GM21526 (cell line): ENCODE results near the gene TMEM38B.
A peak's percentile ranks its signal among the peaks of the same experiment; 100 is the strongest.
"Not testable (repeated sequence)": the region's sequence is repeated elsewhere in the genome, so short reads cannot be mapped to it uniquely, and the experiment has no call there.

ENCODE experiments used
- ATAC-seq: cut with Tn5 transposase; IDR thresholded peaks from one replicate; pipeline ENCODE4 v1.9.1; 2021; ENCODE audit warnings: moderate library complexity; ENCODE audit not compliant: unreplicated experiment, low FRiP score

The TMEM38B gene

DNA sequence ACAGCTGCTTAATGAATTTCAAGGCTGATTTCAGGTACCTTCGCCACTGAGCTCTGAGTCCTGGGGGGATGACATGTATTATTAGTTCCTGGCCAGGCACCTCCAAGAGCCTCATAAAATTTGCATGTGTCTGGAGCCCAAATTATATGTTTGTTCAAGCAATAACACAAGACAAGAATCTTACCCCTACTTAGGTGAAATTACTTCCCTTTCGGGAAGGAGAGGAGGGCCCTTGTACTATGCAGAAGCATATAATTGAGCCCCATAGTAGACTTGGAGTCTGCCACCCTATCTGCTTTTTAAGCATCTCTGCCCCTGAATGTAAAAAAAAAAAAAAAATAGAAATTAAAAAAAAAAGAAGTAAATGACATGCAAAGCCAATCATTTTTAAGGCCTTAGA, 13.0 kb upstream of the TMEM38B start:
- ATAC-seq: no peak

DNA sequence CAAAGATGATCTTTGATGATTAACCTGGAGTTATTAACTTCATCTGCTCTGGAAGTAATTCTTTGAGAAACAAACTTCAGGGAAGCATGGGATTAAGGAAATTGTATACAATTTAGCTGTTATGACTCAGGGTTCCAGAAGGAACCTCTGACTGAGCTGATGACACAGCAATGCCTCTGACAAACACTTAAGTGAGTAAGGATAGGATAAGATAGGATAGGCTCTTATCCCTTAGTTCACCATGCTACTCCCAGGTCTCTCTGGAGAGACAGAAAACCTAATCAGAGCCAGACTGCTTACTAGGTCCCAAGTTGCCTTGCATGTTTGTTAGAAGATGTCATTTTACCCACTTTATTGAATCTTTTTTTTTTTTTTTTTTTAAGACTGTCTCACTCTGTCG, 12.6 kb upstream of the TMEM38B start:
- no peak for ATAC-seq

DNA sequence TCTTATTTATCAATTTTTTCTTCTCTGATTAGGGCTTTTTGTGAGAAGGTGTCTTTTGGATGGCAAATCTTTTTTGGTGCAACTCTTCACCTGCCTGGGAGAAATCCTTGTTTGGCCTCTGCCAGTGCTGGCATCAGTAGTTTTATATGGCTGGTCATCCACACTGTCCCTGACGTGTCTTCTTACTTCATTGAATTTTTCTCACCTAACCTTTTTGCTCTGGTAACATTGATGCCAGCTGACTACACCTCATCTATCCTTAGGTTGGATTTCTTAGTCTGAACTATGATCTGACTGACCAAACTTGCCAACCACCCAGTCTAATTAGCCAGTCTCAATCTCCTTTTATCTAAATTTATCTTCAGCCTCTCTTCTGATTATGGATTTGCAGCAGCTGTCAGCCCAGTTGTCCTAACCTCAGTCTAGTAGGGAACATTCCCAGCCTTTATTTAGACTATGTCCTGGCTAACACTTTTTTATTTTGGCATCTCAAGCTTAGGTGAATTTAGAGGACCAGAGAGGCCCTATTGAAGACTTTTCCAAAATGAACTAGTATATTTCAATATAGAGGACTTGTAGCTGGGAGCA, 10.6 kb upstream of the TMEM38B start:
- ATAC-seq: no peak

DNA sequence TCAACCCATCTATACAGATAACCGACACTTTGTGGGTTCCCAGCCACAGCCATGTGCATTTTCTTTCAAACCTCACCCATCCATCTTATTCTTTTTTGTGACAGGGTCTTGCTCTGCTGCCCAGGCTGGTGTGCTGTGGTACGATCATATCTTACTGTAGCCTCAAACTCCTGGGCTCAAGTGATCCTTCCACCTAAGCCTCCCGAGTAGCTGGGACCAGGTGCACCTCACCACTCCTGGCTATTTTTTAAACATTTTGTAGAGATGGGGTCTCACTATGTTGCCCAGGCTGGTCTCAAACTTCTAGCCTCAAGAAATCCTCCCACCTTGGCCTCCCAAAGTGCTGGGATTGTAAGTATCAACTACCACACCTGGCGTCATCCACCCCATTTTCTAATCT, 7.4 kb upstream of the TMEM38B start:
- ATAC-seq: no peak

DNA sequence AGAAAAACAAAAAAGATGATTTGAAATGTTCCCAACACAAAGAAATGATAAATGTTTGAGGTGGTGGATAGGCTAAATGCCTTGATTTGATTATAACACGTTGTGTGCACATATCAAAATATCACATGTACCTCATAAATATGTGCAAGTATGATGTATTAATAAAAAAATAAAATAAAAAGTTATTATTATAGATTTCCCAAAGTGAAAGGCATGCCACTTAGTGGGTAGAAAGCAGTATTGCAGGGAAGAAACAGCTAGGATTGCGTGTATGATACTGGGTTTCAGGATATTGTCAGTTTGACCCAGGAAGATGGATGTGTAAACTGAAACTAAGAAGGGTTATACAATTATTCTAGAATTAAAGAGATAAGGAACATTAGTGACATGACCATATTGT, 3.6 kb upstream of the TMEM38B start:
- no peak for ATAC-seq

DNA sequence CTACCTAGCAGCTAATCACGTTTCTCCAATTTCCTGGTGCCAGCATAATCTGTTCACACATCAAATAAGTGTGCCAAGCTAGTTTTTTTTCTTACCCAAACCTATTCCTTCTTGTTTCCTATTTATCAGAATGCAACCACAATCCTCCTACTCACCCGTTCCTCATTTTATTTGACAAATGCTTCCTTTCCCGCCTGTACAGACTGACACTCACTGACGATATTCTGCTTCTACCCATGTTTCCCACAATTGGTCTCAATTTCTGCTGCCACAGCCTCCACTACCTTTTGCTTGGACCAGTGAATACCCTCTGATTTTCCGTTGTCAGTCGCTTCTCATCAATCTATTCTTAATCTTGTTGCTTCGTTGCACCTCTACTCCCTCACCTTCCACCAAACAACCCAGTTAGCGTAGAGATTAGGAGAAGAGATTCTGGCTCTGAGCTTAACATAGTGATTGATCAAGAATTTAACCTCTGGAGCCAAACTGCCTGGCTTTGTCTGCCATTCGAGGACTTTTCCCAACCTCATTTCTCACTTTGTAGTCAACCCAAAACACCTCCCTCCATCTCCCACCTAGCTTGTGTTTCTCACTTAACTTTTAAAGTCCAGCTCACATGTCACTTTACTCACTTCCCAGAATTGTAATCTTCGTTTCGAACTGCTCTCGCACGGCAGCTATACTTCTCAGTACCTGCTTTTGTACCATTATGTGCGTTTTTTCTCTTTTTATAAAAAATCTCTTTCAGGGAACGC, 729 bp upstream of the TMEM38B start:
- ATAC-seq: peak; percentile 39

DNA sequence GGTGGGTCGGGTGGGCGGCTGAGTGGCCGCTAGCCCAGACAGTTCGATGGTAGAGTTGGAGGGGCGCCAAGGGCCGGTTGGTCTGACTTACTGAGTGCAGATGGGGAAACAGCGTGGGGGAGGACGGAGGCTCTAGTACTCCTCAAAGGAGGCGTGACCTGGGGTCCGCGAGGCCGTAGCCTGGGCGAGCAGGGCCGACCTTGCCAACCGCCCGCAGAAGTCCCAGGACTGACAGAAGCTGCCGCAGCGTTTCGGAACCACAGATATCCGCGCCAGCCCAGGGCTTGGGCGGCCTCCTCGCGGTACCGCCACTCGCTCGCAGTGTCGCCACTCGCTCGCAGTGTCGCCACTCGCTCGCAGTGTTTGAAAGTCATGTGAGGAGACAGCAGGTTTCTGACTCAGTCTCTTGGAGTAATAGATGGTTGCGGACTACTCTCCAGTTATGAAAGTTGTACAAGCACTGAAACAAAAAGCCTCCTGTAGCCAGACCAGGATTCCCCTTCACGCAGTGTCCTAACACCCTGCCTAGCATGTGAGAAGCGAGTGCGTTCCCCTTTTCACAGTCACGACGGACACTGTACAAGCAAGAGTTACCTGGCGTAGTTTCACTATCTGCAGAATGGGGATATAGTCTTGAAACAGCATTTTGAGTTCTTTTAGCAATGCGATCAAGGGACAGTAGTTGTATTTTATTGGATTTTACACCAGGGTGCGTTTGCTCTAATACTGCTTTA, 674 bp downstream of the TMEM38B start:
- peak; percentile 64 for ATAC-seq

DNA sequence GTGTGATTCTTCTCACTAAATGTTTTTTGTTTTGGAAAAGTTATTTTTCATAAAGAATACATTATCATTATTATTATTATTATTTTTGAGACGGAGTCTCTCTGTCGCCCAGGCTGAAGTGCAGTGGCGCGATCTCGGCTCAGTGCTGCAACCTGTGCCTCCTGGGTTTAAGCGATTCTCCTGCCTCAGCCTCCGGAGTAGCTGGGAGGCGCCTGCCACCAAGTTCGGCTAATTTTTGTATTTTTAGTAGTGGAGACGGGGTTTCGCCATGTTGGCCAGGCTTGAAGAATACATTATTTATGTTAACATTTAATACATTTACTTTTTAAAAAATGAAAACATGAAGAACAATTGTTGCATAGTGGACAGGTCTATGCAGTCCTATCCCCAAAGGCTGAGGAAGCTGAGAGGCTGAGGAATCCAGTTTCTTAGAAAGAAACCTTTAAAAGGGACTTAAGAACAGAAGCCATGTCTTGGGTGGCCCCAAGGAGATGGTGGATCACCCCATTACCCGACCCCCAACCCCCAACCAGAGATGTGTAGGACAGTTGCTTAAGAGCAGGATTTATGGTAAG, 2.0 kb downstream of the TMEM38B start:
- no peak for ATAC-seq

DNA sequence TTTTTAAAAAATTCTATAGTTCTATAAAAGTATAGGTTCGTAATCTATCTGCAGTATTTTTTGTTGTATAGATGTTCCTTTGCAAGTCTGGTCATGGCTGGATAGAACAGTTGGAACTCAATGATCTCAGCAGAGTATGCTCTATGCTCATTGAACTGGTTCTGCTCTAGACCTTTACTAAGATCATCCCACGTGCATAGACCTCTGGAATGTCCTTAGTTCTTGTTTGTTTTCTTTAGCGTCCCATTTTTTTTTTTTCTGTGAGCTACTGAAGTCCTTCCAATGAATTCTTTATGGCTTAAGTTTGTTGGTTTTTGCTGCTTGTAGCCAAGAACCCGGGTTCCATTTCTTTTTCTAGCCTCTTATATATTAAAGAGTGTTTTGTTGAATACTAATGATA, 3.5 kb downstream of the TMEM38B start:
- no peak for ATAC-seq

DNA sequence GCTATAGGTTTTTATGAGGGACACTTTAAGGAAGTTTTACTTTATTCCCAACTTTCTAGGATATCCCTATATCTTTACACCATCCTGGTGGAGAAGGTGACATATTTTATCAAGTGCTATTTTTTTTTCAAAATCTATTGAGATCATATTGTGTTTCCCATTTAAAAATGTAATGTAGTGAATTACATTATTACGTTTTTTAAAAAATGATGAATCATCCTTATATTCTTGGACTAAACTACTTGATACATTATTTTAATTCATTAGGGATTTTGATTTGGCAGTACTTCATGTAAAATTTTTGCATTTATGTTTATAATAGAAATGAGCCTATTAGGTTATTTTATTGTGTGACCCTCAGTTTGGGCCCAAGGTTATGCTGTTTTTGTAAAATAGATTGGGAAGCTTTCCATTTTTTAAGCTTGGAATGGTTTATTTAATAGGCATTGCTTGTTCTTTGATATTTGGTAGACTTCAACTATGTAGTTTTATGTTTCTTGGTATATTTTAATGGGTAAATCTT, 4.1 kb downstream of the TMEM38B start:
- ATAC-seq: no peak

DNA sequence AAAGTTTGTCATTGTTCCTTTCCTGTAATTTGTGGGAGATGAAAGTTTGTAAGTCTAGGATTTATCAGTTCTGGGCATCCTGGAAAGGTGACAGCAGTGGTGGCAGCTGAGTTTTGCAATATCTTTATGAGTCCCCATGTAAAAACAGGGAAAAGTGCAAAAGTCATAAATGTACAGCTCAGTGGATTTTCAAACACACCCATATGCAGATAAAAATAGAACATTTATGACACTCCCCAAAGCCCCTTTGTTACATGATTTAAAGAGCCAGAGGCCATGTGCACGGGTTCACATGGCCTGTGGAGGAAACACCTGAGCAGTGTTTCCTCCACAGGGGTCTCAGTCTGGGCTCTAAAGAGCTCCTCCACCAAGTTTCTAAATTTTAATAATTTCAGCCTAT, 6.3 kb downstream of the TMEM38B start:
- ATAC-seq: no peak

DNA sequence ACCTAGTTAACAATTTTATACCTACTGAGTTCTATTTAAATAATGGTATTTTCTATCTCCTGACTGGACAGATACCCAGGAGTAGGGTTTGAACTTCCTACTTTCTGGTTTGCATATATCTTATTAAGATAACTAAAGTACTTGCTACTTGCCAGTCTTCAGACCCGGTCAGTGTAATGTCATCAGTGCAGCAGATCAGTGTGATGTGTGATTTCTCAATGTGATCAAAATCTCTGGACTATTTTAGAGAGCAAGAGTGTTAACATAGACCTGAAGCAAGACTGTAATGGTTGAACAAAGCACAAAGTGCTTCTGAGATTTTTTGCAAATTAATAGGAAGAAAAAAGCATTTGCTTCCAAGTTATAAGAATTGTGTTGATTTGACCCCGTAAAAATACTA, 6.8 kb downstream of the TMEM38B start:
- ATAC-seq: no peak

DNA sequence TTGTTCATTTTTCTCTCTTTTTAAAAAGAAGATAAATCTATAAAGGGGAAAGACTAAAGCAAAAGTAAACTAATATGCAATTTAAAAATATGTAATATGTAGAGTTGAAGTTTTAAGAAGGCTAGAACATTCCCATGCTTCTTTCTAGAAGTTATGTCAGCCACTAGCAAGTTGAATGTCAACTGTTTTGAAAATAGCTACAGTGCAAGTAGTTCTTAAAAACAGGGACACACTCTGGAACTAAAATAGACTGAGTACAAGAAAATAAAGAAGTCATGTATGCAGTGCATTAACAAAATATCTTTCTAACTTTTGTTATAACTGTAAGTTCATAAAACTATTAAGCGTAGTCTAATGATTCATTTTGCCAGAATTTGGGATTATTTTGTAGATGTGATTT, 7.9 kb downstream of the TMEM38B start:
- no peak for ATAC-seq

DNA sequence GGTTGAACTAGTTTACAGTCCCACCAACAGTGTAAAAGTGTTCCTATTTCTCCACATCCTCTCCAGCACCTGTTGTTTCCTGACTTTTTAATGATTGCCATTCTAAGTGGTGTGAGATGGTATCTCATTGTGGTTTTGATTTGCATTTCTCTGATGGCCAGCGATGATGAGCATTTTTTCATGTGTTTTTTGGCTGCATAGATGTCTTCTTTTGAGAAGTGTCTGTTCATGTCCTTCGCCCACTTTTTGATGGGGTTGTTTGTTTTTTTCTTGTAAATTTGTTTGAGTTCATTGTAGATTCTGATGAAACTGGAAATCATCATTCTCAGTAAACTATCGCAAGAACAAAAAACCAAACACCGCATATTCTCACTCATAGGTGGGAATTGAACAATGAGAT, 9.3 kb downstream of the TMEM38B start:
- ATAC-seq: not testable (repeated sequence)

DNA sequence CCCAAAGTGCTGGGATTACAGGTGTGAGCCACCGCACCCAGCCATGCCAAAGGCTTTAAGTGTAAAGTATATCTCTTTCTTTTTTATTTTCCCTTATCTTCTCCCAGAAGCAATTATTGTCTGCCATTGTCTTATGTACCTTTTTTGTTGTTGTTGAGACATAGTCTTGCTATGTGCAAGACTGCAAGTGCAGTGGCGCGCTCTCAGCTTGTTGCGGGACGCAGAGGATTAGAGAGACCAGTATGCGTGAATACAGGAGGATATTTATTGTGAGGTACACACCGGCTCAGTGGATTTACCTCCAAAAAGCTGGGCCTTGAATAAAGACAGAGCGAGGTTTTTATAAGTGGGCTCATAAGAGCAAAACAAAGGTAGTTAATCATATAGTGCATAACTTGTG, 11.8 kb downstream of the TMEM38B start:
- no peak for ATAC-seq

DNA sequence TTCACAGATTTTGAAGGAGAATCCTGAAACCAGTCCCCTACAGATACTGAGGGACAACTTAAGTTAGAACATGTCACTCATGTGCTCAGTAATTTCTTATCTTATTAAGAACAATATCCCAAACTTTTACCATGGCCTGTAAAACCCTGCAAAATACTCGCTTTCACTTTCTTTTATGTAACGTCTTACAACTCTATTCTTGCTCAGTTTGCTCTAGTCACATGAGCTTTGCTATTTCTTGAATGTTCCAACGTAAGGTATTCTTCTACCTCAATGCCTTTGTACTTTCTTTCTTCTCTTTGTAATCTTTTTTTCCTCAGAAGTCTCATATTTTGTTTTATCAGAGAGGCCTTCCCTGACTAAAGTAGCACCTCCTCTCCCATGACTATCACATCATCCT, 14.1 kb downstream of the TMEM38B start:
- ATAC-seq: no peak

DNA sequence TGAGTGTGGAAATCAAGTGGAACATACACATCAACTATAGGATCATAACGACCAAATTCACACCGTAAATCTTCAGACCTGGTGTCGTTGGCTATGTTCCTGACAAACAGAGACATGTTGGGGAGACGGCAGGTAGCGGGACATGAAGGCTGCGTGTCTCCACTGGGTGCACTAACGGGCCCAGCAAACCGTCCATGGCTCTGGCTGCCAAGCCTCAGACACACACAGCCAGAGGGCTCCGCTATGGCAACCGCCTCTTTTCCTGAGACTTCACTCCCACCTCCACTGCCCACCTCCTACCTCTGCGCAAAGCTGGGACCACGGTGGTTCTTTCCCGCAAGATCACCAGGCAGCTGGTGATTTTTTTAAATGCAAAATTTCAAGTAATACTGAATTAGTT, 16.3 kb downstream of the TMEM38B start:
- no peak for ATAC-seq

DNA sequence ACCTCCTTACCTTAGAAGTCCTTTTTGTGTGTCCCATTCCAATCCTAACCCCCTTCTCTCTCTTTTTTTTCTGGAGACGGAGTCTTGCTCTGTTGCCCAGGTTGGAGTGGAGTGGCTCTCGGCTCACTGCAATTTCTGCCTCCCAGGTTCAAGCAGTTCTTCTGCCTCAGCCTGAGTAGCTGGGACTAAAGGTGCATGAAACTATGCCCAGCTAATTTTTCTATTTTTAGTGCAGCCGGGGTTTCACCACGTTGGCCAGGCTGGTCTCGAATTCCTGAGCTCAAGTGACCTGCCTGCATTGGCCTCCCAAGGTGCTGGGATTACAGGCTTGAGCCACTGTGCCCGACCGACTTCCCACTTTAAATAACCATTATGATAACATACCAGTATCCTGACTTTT, 17.5 kb downstream of the TMEM38B start:
- no peak for ATAC-seq

DNA sequence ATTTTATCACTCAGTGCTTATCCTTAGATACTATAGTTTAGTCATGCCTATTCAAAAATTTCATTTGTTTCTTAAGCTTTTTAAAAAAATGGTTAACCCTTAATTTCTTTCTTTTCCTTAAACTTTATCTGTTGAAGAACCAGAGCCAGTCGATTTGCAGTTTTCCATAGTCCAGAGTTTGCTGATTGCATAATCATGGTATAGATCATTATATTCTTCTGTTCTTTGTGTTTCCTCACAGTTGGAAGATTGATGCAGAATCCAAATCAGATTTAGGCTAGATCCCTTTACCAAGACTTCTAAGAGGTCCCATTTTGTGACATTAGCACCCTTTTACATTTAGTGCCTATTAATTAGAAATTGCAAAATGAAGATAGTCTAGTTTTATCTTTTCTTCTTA, 18.0 kb downstream of the TMEM38B start:
- no peak for ATAC-seq

DNA sequence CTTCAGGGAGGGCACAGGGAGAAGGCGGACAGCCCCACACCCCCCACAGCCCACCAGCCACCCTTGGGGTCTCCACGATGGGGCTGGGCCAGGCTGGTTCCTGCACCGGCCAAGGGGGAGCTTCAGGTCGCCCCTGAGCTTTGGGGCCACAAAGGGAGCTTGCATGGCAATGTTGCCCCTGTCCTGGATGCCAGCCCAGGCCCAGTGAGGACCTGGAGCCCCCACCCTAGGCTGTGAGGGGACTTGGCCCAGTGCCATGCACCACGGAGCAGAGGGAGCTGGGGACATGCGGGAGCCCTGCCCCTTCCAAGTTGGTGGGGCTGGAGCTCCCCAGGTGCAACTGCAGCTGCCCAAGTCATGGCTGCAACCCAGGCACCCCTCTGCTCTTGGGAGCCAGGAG, 18.4 kb downstream of the TMEM38B start:
- ATAC-seq: no peak

DNA sequence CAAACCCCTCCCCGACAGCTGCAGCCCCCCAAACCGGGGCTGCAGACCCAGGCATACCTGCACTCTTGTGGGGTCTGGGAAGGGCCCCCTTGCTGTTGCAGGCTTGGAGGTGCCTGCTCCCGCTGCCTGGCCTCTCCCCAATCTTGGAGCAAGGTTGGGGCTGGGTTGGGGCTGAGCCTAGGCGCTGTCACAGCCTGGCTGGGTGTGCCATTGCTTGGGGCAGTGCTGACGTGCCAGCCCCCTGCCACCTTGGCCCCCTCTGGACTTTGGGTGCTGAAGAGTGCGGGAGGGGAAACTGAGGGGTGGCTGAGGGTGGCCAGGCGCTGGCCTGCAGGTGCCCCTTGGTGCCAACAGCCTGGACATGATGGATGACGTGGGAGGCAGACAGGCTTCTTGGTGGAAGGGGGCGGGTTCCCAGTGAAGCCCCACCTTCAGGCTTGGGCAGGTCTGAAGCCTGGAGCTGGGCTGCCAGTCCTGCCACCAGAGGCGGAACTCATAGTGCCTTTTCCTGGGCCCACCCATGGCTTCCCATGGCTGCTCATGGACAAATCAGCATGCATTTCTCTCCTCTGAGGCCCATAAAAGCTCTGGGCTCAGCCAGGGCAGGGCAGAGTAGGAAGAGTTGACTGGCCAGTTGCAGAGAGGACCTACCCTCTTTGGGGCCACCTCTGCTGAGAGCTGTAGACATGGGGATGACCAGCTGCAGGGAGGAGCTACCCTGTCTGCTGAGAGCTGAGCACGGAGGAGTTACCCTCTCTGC, 19.1 kb downstream of the TMEM38B start:
- ATAC-seq: no peak
